ENCODE results near the gene CLUH.
"Not testable (repeated sequence)": the region's sequence is repeated elsewhere in the genome, so short reads cannot be mapped to it uniquely, and the experiment has no call there.

Gene CLUH

GRCh38 chr17:2701996-2702741 lies 9.4 kb downstream of the CLUH start:
- DNase-seq (ENCODE audit: low spot score): no peak

GRCh38 chr17:2701161-2701995 lies 10.2 kb downstream of the CLUH start:
- DNase-seq (ENCODE audit: low spot score): no peak

GRCh38 chr17:2700491-2701141 lies 10.9 kb downstream of the CLUH start:
- DNase-seq (ENCODE audit: low spot score): no peak

GRCh38 chr17:2700030-2700490 lies 11.5 kb downstream of the CLUH start:
- no peak for DNase-seq (ENCODE audit: low spot score)

GRCh38 chr17:2699216-2699805 lies 12.3 kb downstream of the CLUH start:
- not testable (repeated sequence) for DNase-seq (ENCODE audit: low spot score)

GRCh38 chr17:2697611-2698162 lies 13.9 kb downstream of the CLUH start:
- DNase-seq (ENCODE audit: low spot score): peak; percentile 4

- peak; percentile 4 for DNase-seq (ENCODE audit: low spot score)
Measured at GRCh38 chr17:2695961-2696760, 15.4 kb downstream of the CLUH start.

- DNase-seq (ENCODE audit: low spot score): no peak
Measured at GRCh38 chr17:2695243-2695960, 16.2 kb downstream of the CLUH start.

- DNase-seq (ENCODE audit: low spot score): peak; percentile 9
Measured at GRCh38 chr17:2694381-2695242, 17.0 kb downstream of the CLUH start.

GRCh38 chr17:2693561-2694380 lies 17.8 kb downstream of the CLUH start:
- DNase-seq (ENCODE audit: low spot score): peak; percentile 5

GRCh38 chr17:2692781-2693135 lies 18.8 kb downstream of the CLUH start:
- DNase-seq (ENCODE audit: low spot score): no peak

GRCh38 chr17:2691965-2692780 lies 19.4 kb downstream of the CLUH start:
- DNase-seq (ENCODE audit: low spot score): no peak

GRCh38 chr17:2691069-2691871 lies 20.3 kb downstream of the CLUH start:
- DNase-seq (ENCODE audit: low spot score): no peak

- DNase-seq (ENCODE audit: low spot score): peak; percentile 9
Measured at GRCh38 chr17:2690165-2691068, 21.1 kb downstream of the CLUH start.

GRCh38 chr17:2689411-2690164 lies 22.0 kb downstream of the CLUH start:
- DNase-seq (ENCODE audit: low spot score): peak; percentile 16

Measured in GM03348 (cell line).